H9 (cell line): ENCODE results near the gene GPR160. TPM values are rescaled to one million over a fixed set of nuclear protein-coding genes. Genes with fewer than 3 reads are reported as not detected.

Experiments used
- DNase-seq: peaks from one replicate; pipeline ENCODE4 v3.0.0-alpha.2; 2017
- H2AFZ ChIP-seq: one replicate; pipeline ENCODE4 v1.6.1; 2013; ENCODE audit warnings: mild to moderate bottlenecking, low read length, control low read depth, moderate library complexity
- H2AK5ac ChIP-seq: 2 replicates; pipeline ENCODE4 v1.6.1; 2013; ENCODE audit warnings: low read length, control low read depth, mixed read lengths; ENCODE audit not compliant: insufficient read length
- H2BK120ac ChIP-seq: one replicate; pipeline ENCODE4 v1.6.1; 2013; ENCODE audit warnings: low read depth, mild to moderate bottlenecking, low read length, control low read depth, inconsistent platforms; ENCODE audit not compliant: poor library complexity, severe bottlenecking
- H2BK12ac ChIP-seq: 2 replicates; pipeline ENCODE4 v1.6.1; 2013; ENCODE audit warnings: low read length, control low read depth, mixed read lengths, low read depth; ENCODE audit not compliant: insufficient read length
- H2BK15ac ChIP-seq: 2 replicates; pipeline ENCODE4 v1.6.1; 2013; ENCODE audit warnings: low read depth, low read length, control low read depth
- H2BK20ac ChIP-seq: one replicate; pipeline ENCODE4 v1.6.1; 2013; ENCODE audit warnings: low read depth, mild to moderate bottlenecking, low read length, control low read depth, inconsistent platforms; ENCODE audit not compliant: poor library complexity, severe bottlenecking
- H2BK5ac ChIP-seq: 2 replicates; pipeline ENCODE4 v1.6.1; 2013; ENCODE audit warnings: low read length, control low read depth, mixed read lengths; ENCODE audit not compliant: insufficient read length
- H3K14ac ChIP-seq: 2 replicates; pipeline ENCODE4 v1.6.1; 2013; ENCODE audit warnings: low read length, control low read depth; ENCODE audit not compliant: insufficient read depth
- H3K18ac ChIP-seq: 2 replicates; pipeline ENCODE4 v1.6.1; 2013; ENCODE audit warnings: low read depth, mild to moderate bottlenecking, mixed read lengths, low read length, control low read depth; ENCODE audit not compliant: insufficient read length
- H3K23ac ChIP-seq: 2 replicates; pipeline ENCODE4 v1.6.1; 2013; ENCODE audit warnings: low read length, control low read depth, mixed read lengths, low read depth; ENCODE audit not compliant: insufficient read length
- H3K23me2 ChIP-seq: 2 replicates; pipeline ENCODE4 v1.6.1; 2013; ENCODE audit warnings: low read depth, mild to moderate bottlenecking, mixed read lengths, low read length, control low read depth; ENCODE audit not compliant: insufficient read length, poor library complexity, severe bottlenecking
- H3K27ac ChIP-seq: 2 replicates; pipeline ENCODE4 v1.5.1; 2013; ENCODE audit warnings: low read length, control low read depth, mixed read lengths, low read depth; ENCODE audit not compliant: insufficient read length
- H3K27me3 ChIP-seq: 2 replicates; pipeline ENCODE4 v1.6.1; 2013; ENCODE audit warnings: low read length, control low read depth, inconsistent platforms; ENCODE audit not compliant: insufficient read depth
- H3K4ac ChIP-seq: 2 replicates; pipeline ENCODE4 v1.6.1; 2013; ENCODE audit warnings: low read depth, mild to moderate bottlenecking, control low read depth, inconsistent platforms, low read length, moderate library complexity
- H3K4me1 ChIP-seq: 2 replicates; pipeline ENCODE4 v1.6.1; 2013; ENCODE audit warnings: low read length, control low read depth, inconsistent platforms; ENCODE audit not compliant: insufficient read depth
- H3K4me2 ChIP-seq: 2 replicates; pipeline ENCODE4 v1.6.1; 2013; ENCODE audit warnings: low read length, control low read depth, mixed read lengths; ENCODE audit not compliant: insufficient read length, insufficient read depth
- H3K56ac ChIP-seq: 2 replicates; pipeline ENCODE4 v1.6.1; 2013; ENCODE audit warnings: low read depth, mild to moderate bottlenecking, mixed read lengths, low read length, control low read depth; ENCODE audit not compliant: insufficient read length
- H3K79me1 ChIP-seq: 2 replicates; pipeline ENCODE4 v1.6.1; 2013; ENCODE audit warnings: low read depth, mild to moderate bottlenecking, moderate library complexity, low read length, control low read depth, inconsistent platforms; ENCODE audit not compliant: insufficient read depth, poor library complexity, severe bottlenecking
- H3K79me2 ChIP-seq: 2 replicates; pipeline ENCODE4 v1.6.1; 2013; ENCODE audit warnings: low read length, control low read depth, inconsistent platforms; ENCODE audit not compliant: insufficient read depth
- H3K9ac ChIP-seq: 2 replicates; pipeline ENCODE4 v1.6.1; 2013; ENCODE audit warnings: low read length, control low read depth, mixed read lengths; ENCODE audit not compliant: insufficient read length; ENCODE audit errors: extremely low read depth
- H3K9me3 ChIP-seq: one replicate; pipeline ENCODE4 v1.6.1; 2013; ENCODE audit warnings: low read depth, low read length, inconsistent platforms; ENCODE audit not compliant: control insufficient read depth
- H3T11ph ChIP-seq: one replicate; pipeline ENCODE4 v1.6.1; 2013; ENCODE audit warnings: mild to moderate bottlenecking, low read length, control low read depth, inconsistent platforms
- H4K20me1 ChIP-seq: one replicate; pipeline ENCODE4 v1.6.1; 2013; ENCODE audit not compliant: control insufficient read depth, insufficient read length, insufficient read depth
- H4K5ac ChIP-seq: 2 replicates; pipeline ENCODE4 v1.6.1; 2013; ENCODE audit warnings: low read depth, mild to moderate bottlenecking, mixed read lengths, low read length, control low read depth; ENCODE audit not compliant: insufficient read length
- H4K8ac ChIP-seq: replicated peaks from 2 replicates; pipeline ENCODE4 v1.6.1; 2013; ENCODE audit warnings: low read length, control low read depth, mixed read lengths, low read depth; ENCODE audit not compliant: insufficient read length
- H4K91ac ChIP-seq: 2 replicates; pipeline ENCODE4 v1.6.1; 2013; ENCODE audit warnings: low read depth, mild to moderate bottlenecking, moderate library complexity, mixed read lengths, low read length, control low read depth; ENCODE audit not compliant: insufficient read length
- H3K27ac Mint-ChIP-seq, 3 experiments: 2 replicates in 2 of 3; 3 replicates in 1 of 3; pipeline ENCODE4 v1.8.0; 2020 to 2021; ENCODE audit warnings: mixed read lengths in 3 of 3, mild to moderate bottlenecking in 1 of 3, moderate library complexity in 1 of 3
- H3K27me3 Mint-ChIP-seq: 2 replicates; pipeline ENCODE4 v1.8.0; 2021; ENCODE audit warnings: low read depth, mild to moderate bottlenecking, moderate library complexity, mixed read lengths
- H3K36me3 Mint-ChIP-seq, 3 experiments: 2 replicates in 2 of 3; 3 replicates in 1 of 3; pipeline ENCODE4 v1.8.0; 2020 to 2021; ENCODE audit warnings: low read depth in 3 of 3, mixed read lengths in 3 of 3; ENCODE audit not compliant: insufficient read depth in 1 of 3
- H3K4me1 Mint-ChIP-seq, 2 experiments: 2 replicates each; pipeline ENCODE4 v1.8.0; 2020; ENCODE audit warnings: mixed read lengths in 2 of 2
- H3K4me3 Mint-ChIP-seq, 2 experiments: 2 replicates in 1 of 2; 3 replicates in 1 of 2; pipeline ENCODE4 v1.8.0; 2020 to 2021; ENCODE audit warnings: mild to moderate bottlenecking in 2 of 2, mixed read lengths in 2 of 2, moderate library complexity in 1 of 2
- H3K9me3 Mint-ChIP-seq, 2 experiments: 2 replicates in 1 of 2; 3 replicates in 1 of 2; pipeline ENCODE4 v1.8.0; 2020; ENCODE audit warnings: mild to moderate bottlenecking in 2 of 2, mixed read lengths in 2 of 2, moderate library complexity in 1 of 2
- CTCF ChIP-seq: fragments of 200-600 bp; sonication (generic); conservative IDR thresholded peaks from 3 replicates; pipeline ENCODE4 v1.8.0; 2021; ENCODE audit warnings: antibody characterized with exemption, mild to moderate bottlenecking
- WGBS: extraction: QIAGEN DNeasy Blood & Tissue Kit; methylation state at CpG from one replicate; pipeline ENCODE4 v1.1.7; 2013; ENCODE audit warnings: missing lambda C conversion rate, low lambda C conversion rate, mixed read lengths; ENCODE audit not compliant: insufficient read length; ENCODE audit errors: extremely low coverage; 5-methylcytosine and 5-hydroxymethylcytosine counted together
- total RNA-seq: library from RNA; stranded (reverse); gene quantifications from 2 replicates; pipeline ENCODE4 v1.2.1, GENCODE V29; 2021

GPR160 gene
- total RNA-seq, 1 experiment from 2014 or later: 14.1 TPM

- H3K9ac ChIP-seq: no peak overlapping the region
- H3K4me1 ChIP-seq: no peaks in the 10 kb centered on the region
- H2BK120ac ChIP-seq: no peak overlapping the region
- no peak overlapping the region for H3K14ac ChIP-seq
- Mint-ChIP-seq H3K4me3 (no peak overlapping the region), H3K9me3 (no peaks in the 10 kb centered on the region), H3K36me3 (peaks cover 5 to 61% (median 30%) of the 10 kb centered on the region in 3 experiments; a peak in 5 of 7 replicates), H3K4me1 (no peaks in the 10 kb centered on the region), H3K27ac (no peak overlapping the region), H3K27me3 (no peaks in the 10 kb centered on the region)
- no peak for DNase-seq
- H4K8ac ChIP-seq: no peak overlapping the region
- no peak overlapping the region for H3K4ac ChIP-seq
- no peak overlapping the region for H3K18ac ChIP-seq
- H2BK15ac ChIP-seq: no peak overlapping the region
- H3K79me1 ChIP-seq: no peaks in the 10 kb centered on the region
- no CpG with 5 or more reads among the region's 3 CpGs for WGBS
- H4K20me1 ChIP-seq: no peaks in the 10 kb centered on the region
- no peak overlapping the region for H2AFZ ChIP-seq
- H3K4me2 ChIP-seq: no peak overlapping the region
- H3K27me3 ChIP-seq: no peaks in the 10 kb centered on the region
- no peak overlapping the region for H2AK5ac ChIP-seq
- H4K91ac ChIP-seq: no peak overlapping the region
- no peak overlapping the region for H2BK20ac ChIP-seq
- no peak overlapping the region for H2BK12ac ChIP-seq
- no peak for TF ChIP-seq CTCF
- no peak overlapping the region for H4K5ac ChIP-seq
- H3K23me2 ChIP-seq: no peaks in the 10 kb centered on the region
- no peak overlapping the region for H3K27ac ChIP-seq
- no peaks in the 10 kb centered on the region for H3K79me2 ChIP-seq
- no peaks in the 10 kb centered on the region for H3K9me3 ChIP-seq
- H3K56ac ChIP-seq: no peak overlapping the region
- H3T11ph ChIP-seq: no peak overlapping the region
- no peak overlapping the region for H3K23ac ChIP-seq
- no peak overlapping the region for H2BK5ac ChIP-seq
Observed at GRCh38 chr3:170096342-170096741, 58.5 kb downstream of the GPR160 start.
